ENCODE results near the gene NT5DC3.

The NT5DC3 gene

GRCh38 chr12:103737881-103738280 is 103.2 kb downstream of the NT5DC3 start:
- no peak for DNase-seq
- in situ Hi-C loops (cut with HindIII; ENCODE audit: low pct_ligation_motif_present, low pct_unique_long_range_greater_than_20kb, low sequenced_read_pairs) = no loop called here

GRCh38 chr12:103736572-103736971 is 104.5 kb downstream of the NT5DC3 start:
- in situ Hi-C loops (cut with HindIII; ENCODE audit: low pct_ligation_motif_present, low pct_unique_long_range_greater_than_20kb, low sequenced_read_pairs) = no loop called here
- no peak for DNase-seq

- DNase-seq = no peak
- in situ Hi-C loops (cut with HindIII; ENCODE audit: low pct_ligation_motif_present, low pct_unique_long_range_greater_than_20kb, low sequenced_read_pairs) = no loop called here
Observed at GRCh38 chr12:103735291-103735690, 105.7 kb downstream of the NT5DC3 start.

GRCh38 chr12:103734863-103735262 is 106.2 kb downstream of the NT5DC3 start:
- in situ Hi-C loops (cut with HindIII; ENCODE audit: low pct_ligation_motif_present, low pct_unique_long_range_greater_than_20kb, low sequenced_read_pairs) = no loop called here
- no peak for DNase-seq

- in situ Hi-C loops (cut with HindIII; ENCODE audit: low pct_ligation_motif_present, low pct_unique_long_range_greater_than_20kb, low sequenced_read_pairs) = no loop called here
Observed at GRCh38 chr12:103731539-103731938, 109.5 kb downstream of the NT5DC3 start.

GRCh38 chr12:103729499-103729898 is 111.5 kb downstream of the NT5DC3 start:
- DNase-seq = no peak
- in situ Hi-C loops (cut with HindIII; ENCODE audit: low pct_ligation_motif_present, low pct_unique_long_range_greater_than_20kb, low sequenced_read_pairs) = no loop called here

More at GRCh38 chr12:103731539-103731938, 109.5 kb downstream of the NT5DC3 start:
- no peak for DNase-seq

- in situ Hi-C loops (cut with HindIII; ENCODE audit: low pct_ligation_motif_present, low pct_unique_long_range_greater_than_20kb, low sequenced_read_pairs) = no loop called here
- DNase-seq = no peak
Observed at GRCh38 chr12:103728323-103728722, 112.7 kb downstream of the NT5DC3 start.

- no peak for DNase-seq
- in situ Hi-C loops (cut with HindIII; ENCODE audit: low pct_ligation_motif_present, low pct_unique_long_range_greater_than_20kb, low sequenced_read_pairs) = no loop called here
Observed at GRCh38 chr12:103727638-103728037, 113.4 kb downstream of the NT5DC3 start.

GRCh38 chr12:103725398-103725797 is 115.6 kb downstream of the NT5DC3 start:
- in situ Hi-C loops (cut with HindIII; ENCODE audit: low pct_ligation_motif_present, low pct_unique_long_range_greater_than_20kb, low sequenced_read_pairs) = no loop called here
- DNase-seq = no peak

All from ACHN (cell line).